Gastrocnemius medialis (tissue), 4 donors: ENCODE data around the gene AKIP1.

ENCODE experiments used
- CTCF ChIP-seq, 5 experiments: fragments of 450-650 bp in 3 of 5; fragments of 200-600 bp in 2 of 5; sonication (generic) in 2 of 5; IDR thresholded peaks in 4 of 5; conservative IDR thresholded peaks in 1 of 5; 1 replicate in 4 of 5; 2 replicates in 1 of 5; pipeline ENCODE4 v1.5.1; 2016 to 2019; ENCODE audit warnings: antibody characterized with exemption in 5 of 5, mild to moderate bottlenecking in 3 of 5, moderate library complexity in 3 of 5
- POLR2A ChIP-seq, 2 donors: fragments of 450-650 bp; IDR thresholded peaks; one replicate each; pipeline ENCODE4 v1.6.1; 2017; ENCODE audit warnings: antibody characterized with exemption in 2 of 2, mild to moderate bottlenecking in 2 of 2, moderate library complexity in 2 of 2

- TF ChIP-seq CTCF (IDR thresholded peaks at IDR 0.05 in 4 of 5, conservative IDR thresholded peaks at IDR 0.05 in 1 of 5) (no peak), POLR2A (IDR thresholded peaks at IDR 0.05) (no peak)
These were observed 21.7 kb downstream of the AKIP1 start, which contains the start of gene C11orf16 for GRCh38 chr11:8932564-8933180.
